RWPE2 (cell line): Measurements from ENCODE around the gene TBX6.

Experiments used
- ATAC-seq: fragments of 200-7000 bp; cut with Tn5 transposase; 3 replicates; pipeline ENCODE4 v1.9.1; 2021; ENCODE audit warnings: low read depth
- DNase-seq: peaks from one replicate; pipeline ENCODE4 v3.0.0-alpha.2; 2020; ENCODE audit warnings: low spot score
- H3K27ac ChIP-seq: fragments of 450-650 bp; 2 replicates; pipeline ENCODE4 v1.5.1; 2017; ENCODE audit warnings: mild to moderate bottlenecking; ENCODE audit not compliant: poor library complexity, severe bottlenecking
- H3K27me3 ChIP-seq: fragments of 250-450 bp; sonication (Bioruptor Pico); 2 replicates; pipeline ENCODE4 v1.5.1; 2021; ENCODE audit warnings: mild to moderate bottlenecking, moderate library complexity; ENCODE audit not compliant: insufficient read depth, poor library complexity, severe bottlenecking
- H3K36me3 ChIP-seq: fragments of 250-450 bp; sonication (Bioruptor Pico); 2 replicates; pipeline ENCODE4 v1.5.1; 2020; ENCODE audit warnings: low read depth, mild to moderate bottlenecking, moderate library complexity
- H3K4me1 ChIP-seq: fragments of 250-450 bp; sonication (Bioruptor Pico); 2 replicates; pipeline ENCODE4 v1.5.1; 2021; ENCODE audit warnings: mild to moderate bottlenecking, moderate library complexity; ENCODE audit not compliant: insufficient read depth, poor library complexity, severe bottlenecking
- H3K4me3 ChIP-seq: fragments of 250-450 bp; sonication (Bioruptor Pico); 2 replicates; pipeline ENCODE4 v1.5.1; 2021; ENCODE audit warnings: mild to moderate bottlenecking, moderate library complexity; ENCODE audit not compliant: severe bottlenecking
- H3K9me3 ChIP-seq: fragments of 250-450 bp; sonication (Bioruptor Pico); 2 replicates; pipeline ENCODE4 v1.5.1; 2021; ENCODE audit warnings: mild to moderate bottlenecking, moderate library complexity; ENCODE audit not compliant: severe bottlenecking
- TF ChIP-seq, protein P1 (sequence below): fragments of 450-650 bp; IDR thresholded peaks from one replicate; pipeline ENCODE4 v1.5.1; 2017; ENCODE audit warnings: mild to moderate bottlenecking, moderate library complexity; ENCODE audit not compliant: poor library complexity, severe bottlenecking

Gene TBX6

DNA sequence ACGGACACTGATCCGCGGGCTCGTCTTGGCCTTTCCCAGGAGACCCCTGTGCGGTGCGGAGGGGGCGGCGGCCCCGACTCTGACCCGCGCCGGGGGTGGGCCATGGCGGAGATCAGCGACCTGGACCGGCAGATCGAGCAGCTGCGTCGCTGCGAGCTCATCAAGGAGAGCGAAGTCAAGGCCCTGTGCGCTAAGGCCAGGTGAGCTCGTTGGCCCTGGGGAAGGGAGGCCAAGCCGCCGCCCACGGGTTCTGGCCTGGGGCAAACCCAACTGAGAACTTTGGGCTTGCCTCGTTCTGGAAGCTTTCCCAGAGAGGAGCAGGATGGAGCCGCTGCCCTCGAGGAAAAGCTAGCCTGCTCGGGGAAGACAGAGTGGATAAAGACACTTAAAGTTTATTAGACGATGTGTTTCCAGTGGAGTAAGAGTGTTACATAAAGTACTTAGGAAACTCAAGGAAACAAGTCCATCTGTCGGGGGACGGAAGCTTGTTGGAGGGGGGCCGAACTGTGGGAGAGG, 15.4 kb downstream of the TBX6 start:
- Histone ChIP-seq H3K4me3 (peak overlapping the region; percentile 87), H3K27ac (peak overlapping the region; percentile 69), H3K36me3 (peaks cover 63% of the 10 kb centered on the region), H3K4me1 (peaks cover 13% of the 10 kb centered on the region), H3K27me3 (no peaks in the 10 kb centered on the region), H3K9me3 (no peaks in the 10 kb centered on the region)
- DNase-seq: no peak
- ATAC-seq: peak; percentile 2; the same call in 2 of the 3 replicates
- TF ChIP-seq, protein P1, sequence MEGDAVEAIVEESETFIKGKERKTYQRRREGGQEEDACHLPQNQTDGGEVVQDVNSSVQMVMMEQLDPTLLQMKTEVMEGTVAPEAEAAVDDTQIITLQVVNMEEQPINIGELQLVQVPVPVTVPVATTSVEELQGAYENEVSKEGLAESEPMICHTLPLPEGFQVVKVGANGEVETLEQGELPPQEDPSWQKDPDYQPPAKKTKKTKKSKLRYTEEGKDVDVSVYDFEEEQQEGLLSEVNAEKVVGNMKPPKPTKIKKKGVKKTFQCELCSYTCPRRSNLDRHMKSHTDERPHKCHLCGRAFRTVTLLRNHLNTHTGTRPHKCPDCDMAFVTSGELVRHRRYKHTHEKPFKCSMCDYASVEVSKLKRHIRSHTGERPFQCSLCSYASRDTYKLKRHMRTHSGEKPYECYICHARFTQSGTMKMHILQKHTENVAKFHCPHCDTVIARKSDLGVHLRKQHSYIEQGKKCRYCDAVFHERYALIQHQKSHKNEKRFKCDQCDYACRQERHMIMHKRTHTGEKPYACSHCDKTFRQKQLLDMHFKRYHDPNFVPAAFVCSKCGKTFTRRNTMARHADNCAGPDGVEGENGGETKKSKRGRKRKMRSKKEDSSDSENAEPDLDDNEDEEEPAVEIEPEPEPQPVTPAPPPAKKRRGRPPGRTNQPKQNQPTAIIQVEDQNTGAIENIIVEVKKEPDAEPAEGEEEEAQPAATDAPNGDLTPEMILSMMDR: no peak

- Histone ChIP-seq H3K9me3 (no peaks in the 10 kb centered on the region), H3K4me1 (peaks cover 13% of the 10 kb centered on the region), H3K36me3 (peaks cover 63% of the 10 kb centered on the region), H3K4me3 (peak within 1 kb of the TSS; percentile 87), H3K27ac (peak within 1 kb of the TSS; percentile 69), H3K27me3 (no peaks in the 10 kb centered on the region)
- ATAC-seq: peak; percentile 89
- TF ChIP-seq, protein P1: no peak
- peak; percentile 89 for DNase-seq
Measured at GRCh38 chr16:30075503-30076275, 16.0 kb downstream of the TBX6 start, which contains the start of gene PPP4C. Gene PPP4C, plus strand, starts transcription at chr16:30075994. Its CDS starts 384 bp downstream, at chr16:30076378.

DNA sequence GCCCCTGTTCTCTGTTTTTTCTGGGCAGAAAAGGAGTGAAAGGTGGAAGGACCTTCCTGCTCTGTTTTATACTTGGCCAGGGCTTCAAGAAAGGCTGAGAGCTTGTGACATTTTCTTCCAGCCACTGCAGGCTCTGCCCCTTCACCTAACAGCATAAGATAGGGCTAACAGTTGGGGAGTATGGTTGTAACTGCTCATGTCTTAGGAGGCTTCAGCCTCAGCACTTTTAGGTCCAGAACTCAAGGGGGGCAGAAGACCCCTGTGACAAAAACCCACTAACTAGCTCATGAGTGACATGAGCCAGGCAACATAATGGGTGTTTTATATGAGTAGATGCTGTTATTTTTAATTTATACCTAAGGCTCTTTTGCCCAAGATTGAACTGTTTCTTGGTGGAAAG, 21.2 kb downstream of the TBX6 start:
- no peak overlapping the region for H3K27ac ChIP-seq
- H3K4me1 ChIP-seq: peaks cover 9% of the 10 kb centered on the region
- TF ChIP-seq, protein P1: no peak
- ATAC-seq: no peak
- peaks cover 68% of the 10 kb centered on the region for H3K36me3 ChIP-seq
- no peak overlapping the region for H3K4me3 ChIP-seq
- no peaks in the 10 kb centered on the region for H3K9me3 ChIP-seq
- DNase-seq: no peak
- H3K27me3 ChIP-seq: no peaks in the 10 kb centered on the region

DNA sequence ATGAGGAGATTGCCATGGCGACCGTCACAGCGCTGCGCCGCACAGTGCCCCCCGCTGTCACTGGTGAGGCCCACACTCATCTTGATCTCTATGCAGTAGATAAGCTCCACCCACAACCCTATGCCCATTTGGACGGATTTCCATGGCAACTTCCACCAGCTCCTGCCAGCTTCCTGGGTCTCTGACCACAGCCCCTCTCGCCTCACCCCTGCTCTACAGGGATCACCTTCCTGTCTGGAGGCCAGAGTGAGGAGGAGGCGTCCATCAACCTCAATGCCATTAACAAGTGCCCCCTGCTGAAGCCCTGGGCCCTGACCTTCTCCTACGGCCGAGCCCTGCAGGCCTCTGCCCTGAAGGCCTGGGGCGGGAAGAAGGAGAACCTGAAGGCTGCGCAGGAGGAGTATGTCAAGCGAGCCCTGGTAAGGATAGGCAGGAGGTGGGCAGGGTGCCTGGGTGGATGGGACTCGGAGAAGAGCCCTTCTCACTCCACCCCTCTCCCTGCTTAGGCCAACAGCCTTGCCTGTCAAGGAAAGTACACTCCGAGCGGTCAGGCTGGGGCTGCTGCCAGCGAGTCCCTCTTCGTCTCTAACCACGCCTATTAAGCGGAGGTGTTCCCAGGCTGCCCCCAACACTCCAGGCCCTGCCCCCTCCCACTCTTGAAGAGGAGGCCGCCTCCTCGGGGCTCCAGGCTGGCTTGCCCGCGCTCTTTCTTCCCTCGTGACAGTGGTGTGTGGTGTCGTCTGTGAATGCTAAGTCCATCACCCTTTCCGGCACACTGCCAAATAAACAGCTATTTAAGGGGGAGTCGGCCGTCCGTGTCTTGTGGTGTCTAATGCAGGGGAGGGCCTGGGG, 21.9 kb downstream of the TBX6 start:
- Histone ChIP-seq H3K27ac (peak overlapping the region; percentile 93), H3K36me3 (peaks cover 68% of the 10 kb centered on the region), H3K4me3 (no peak overlapping the region), H3K4me1 (peaks cover 4% of the 10 kb centered on the region), H3K9me3 (no peaks in the 10 kb centered on the region), H3K27me3 (no peaks in the 10 kb centered on the region)
- TF ChIP-seq, protein P1: no peak
- ATAC-seq (no peak), DNase-seq (peak; percentile 65)
